ENCODE results near the gene VRK3. TPM values are rescaled to one million over a fixed set of nuclear protein-coding genes. Genes with fewer than 3 reads are reported as not detected.

VRK3 gene
- total and polyA plus RNA-seq, 2 donors (not counting 1 experiment from before 2014, with no cell fraction given), result 26.9 to 40.6 TPM

DNA sequence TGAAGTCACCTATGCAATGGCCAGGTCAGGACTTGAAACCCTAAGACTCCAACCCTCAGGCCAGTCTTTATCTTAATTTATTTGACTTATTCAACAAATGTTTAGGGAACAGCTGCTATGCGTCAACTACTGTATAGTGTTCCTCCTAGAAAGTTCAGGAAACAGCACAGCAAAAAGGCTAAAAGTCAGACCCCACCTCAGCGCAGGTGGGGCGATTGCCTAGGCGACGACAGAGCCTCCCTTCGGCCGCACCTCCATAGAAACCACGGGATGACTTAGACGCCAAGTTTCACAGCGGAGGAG is 502 bp downstream of the VRK3 start:
- peak overlapping the region; percentile 100 for H3K27ac ChIP-seq (ENCODE audit: insufficient read depth, low read length)
- peak overlapping the region; percentile 97 for H3K9ac ChIP-seq (ENCODE audit: insufficient read depth, low read length)
- no peaks in the 10 kb centered on the region for H4K20me1 ChIP-seq (ENCODE audit: control insufficient read depth, extremely low read depth, insufficient read depth, low read length)
- H3K9me3 ChIP-seq (ENCODE audit: control insufficient read depth, insufficient read depth, low read depth, low read length), result no peaks in the 10 kb centered on the region
- peak overlapping the region; percentile 80 to 92 (median 91) for H3K4me3 ChIP-seq (replicated peaks in 1 of 4; ENCODE audit: control extremely low read depth in 1 of 4, insufficient read depth in 1 of 4, low read depth in 3 of 4, low read length in 4 of 4)
- H3K79me2 ChIP-seq (ENCODE audit: control insufficient read depth, insufficient read depth, low read length), result peaks cover 44% of the 10 kb centered on the region
- H3K36me3 ChIP-seq (ENCODE audit: control insufficient read depth, insufficient read depth, low read length), result no peaks in the 10 kb centered on the region
- no peak for DNase-seq (ENCODE audit: low read depth in 2 of 2)
- no peaks in the 10 kb centered on the region for H3K27me3 ChIP-seq (ENCODE audit: control insufficient read depth, insufficient read depth, low read length)
- no peaks in the 10 kb centered on the region for H3K4me1 ChIP-seq (ENCODE audit: control insufficient read depth, extremely low read depth, insufficient read depth, low read length)
- TF ChIP-seq, protein P1, sequence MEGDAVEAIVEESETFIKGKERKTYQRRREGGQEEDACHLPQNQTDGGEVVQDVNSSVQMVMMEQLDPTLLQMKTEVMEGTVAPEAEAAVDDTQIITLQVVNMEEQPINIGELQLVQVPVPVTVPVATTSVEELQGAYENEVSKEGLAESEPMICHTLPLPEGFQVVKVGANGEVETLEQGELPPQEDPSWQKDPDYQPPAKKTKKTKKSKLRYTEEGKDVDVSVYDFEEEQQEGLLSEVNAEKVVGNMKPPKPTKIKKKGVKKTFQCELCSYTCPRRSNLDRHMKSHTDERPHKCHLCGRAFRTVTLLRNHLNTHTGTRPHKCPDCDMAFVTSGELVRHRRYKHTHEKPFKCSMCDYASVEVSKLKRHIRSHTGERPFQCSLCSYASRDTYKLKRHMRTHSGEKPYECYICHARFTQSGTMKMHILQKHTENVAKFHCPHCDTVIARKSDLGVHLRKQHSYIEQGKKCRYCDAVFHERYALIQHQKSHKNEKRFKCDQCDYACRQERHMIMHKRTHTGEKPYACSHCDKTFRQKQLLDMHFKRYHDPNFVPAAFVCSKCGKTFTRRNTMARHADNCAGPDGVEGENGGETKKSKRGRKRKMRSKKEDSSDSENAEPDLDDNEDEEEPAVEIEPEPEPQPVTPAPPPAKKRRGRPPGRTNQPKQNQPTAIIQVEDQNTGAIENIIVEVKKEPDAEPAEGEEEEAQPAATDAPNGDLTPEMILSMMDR (conservative IDR thresholded peaks at IDR 0.05 in 1 of 2, IDR thresholded peaks at IDR 0.05 in 1 of 2; ENCODE audit: low read depth in 1 of 2, low read length in 2 of 2), result no peak
- no peak for TF ChIP-seq EZH2 (IDR thresholded peaks at IDR 0.05; ENCODE audit: low read length, missing control alignments)
- H3K4me2 ChIP-seq (ENCODE audit: extremely low read depth, insufficient read depth, low read length), result peak overlapping the region; percentile 91
- H2AFZ ChIP-seq (ENCODE audit: low read length), result peak overlapping the region; percentile 95

DNA sequence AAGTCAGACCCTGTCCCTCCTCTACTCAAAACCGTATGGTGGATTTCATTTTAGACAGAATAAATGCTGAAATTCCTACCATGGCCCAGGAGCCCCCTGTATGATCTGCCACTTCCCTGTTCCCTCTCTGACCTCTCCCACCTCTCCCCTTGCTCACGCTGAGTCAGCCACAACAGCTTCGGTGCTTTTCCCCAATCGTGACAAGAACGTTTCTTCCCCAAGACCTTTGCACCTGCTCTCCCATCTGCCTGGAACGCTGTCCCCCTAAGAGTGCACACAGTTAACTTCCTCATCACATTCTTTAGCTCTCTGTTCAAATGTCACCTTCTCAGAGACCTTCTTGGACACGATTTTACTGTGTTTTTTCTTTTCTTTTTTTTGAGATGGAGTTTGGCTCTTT is 2.3 kb downstream of the VRK3 start:
- no peak for DNase-seq (ENCODE audit: low read depth in 2 of 2)
- no peak overlapping the region for H3K4me2 ChIP-seq (ENCODE audit: extremely low read depth, insufficient read depth, low read length)
- no peak overlapping the region for H3K4me3 ChIP-seq (replicated peaks in 1 of 4; ENCODE audit: control extremely low read depth in 1 of 4, insufficient read depth in 1 of 4, low read depth in 3 of 4, low read length in 4 of 4)
- no peak overlapping the region for H3K27ac ChIP-seq (ENCODE audit: insufficient read depth, low read length)
- H3K79me2 ChIP-seq (ENCODE audit: control insufficient read depth, insufficient read depth, low read length), result peaks cover 39% of the 10 kb centered on the region
- H3K9me3 ChIP-seq (ENCODE audit: control insufficient read depth, insufficient read depth, low read depth, low read length), result no peaks in the 10 kb centered on the region
- no peak overlapping the region for H2AFZ ChIP-seq (ENCODE audit: low read length)
- H3K36me3 ChIP-seq (ENCODE audit: control insufficient read depth, insufficient read depth, low read length), result no peaks in the 10 kb centered on the region
- no peak for TF ChIP-seq EZH2 (IDR thresholded peaks at IDR 0.05; ENCODE audit: low read length, missing control alignments)
- TF ChIP-seq, protein P1 (conservative IDR thresholded peaks at IDR 0.05 in 1 of 2, IDR thresholded peaks at IDR 0.05 in 1 of 2; ENCODE audit: low read depth in 1 of 2, low read length in 2 of 2), result no peak
- no peaks in the 10 kb centered on the region for H4K20me1 ChIP-seq (ENCODE audit: control insufficient read depth, extremely low read depth, insufficient read depth, low read length)
- no peaks in the 10 kb centered on the region for H3K4me1 ChIP-seq (ENCODE audit: control insufficient read depth, extremely low read depth, insufficient read depth, low read length)
- no peaks in the 10 kb centered on the region for H3K27me3 ChIP-seq (ENCODE audit: control insufficient read depth, insufficient read depth, low read length)
- no peak overlapping the region for H3K9ac ChIP-seq (ENCODE audit: insufficient read depth, low read length)

GRCh38 chr19:50020481-50020880 is 4.7 kb downstream of the VRK3 start:
- H3K27ac ChIP-seq (ENCODE audit: insufficient read depth, low read length), result no peak overlapping the region
- peaks cover 25% of the 10 kb centered on the region for H3K79me2 ChIP-seq (ENCODE audit: control insufficient read depth, insufficient read depth, low read length)
- H3K9ac ChIP-seq (ENCODE audit: insufficient read depth, low read length), result no peak overlapping the region
- no peaks in the 10 kb centered on the region for H3K4me1 ChIP-seq (ENCODE audit: control insufficient read depth, extremely low read depth, insufficient read depth, low read length)
- no peak overlapping the region for H3K4me3 ChIP-seq (replicated peaks in 1 of 4; ENCODE audit: control extremely low read depth in 1 of 4, insufficient read depth in 1 of 4, low read depth in 3 of 4, low read length in 4 of 4)
- DNase-seq (ENCODE audit: low read depth in 2 of 2), result peak in 1 of 2 donors; percentile 40
- TF ChIP-seq, protein P1 (conservative IDR thresholded peaks at IDR 0.05 in 1 of 2, IDR thresholded peaks at IDR 0.05 in 1 of 2; ENCODE audit: low read depth in 1 of 2, low read length in 2 of 2), result no peak
- TF ChIP-seq EZH2 (IDR thresholded peaks at IDR 0.05; ENCODE audit: low read length, missing control alignments), result no peak
- no peak overlapping the region for H2AFZ ChIP-seq (ENCODE audit: low read length)
- H4K20me1 ChIP-seq (ENCODE audit: control insufficient read depth, extremely low read depth, insufficient read depth, low read length), result no peaks in the 10 kb centered on the region
- no peak overlapping the region for H3K4me2 ChIP-seq (ENCODE audit: extremely low read depth, insufficient read depth, low read length)
- H3K27me3 ChIP-seq (ENCODE audit: control insufficient read depth, insufficient read depth, low read length), result no peaks in the 10 kb centered on the region
- H3K36me3 ChIP-seq (ENCODE audit: control insufficient read depth, insufficient read depth, low read length), result peaks cover 5% of the 10 kb centered on the region
- H3K9me3 ChIP-seq (ENCODE audit: control insufficient read depth, insufficient read depth, low read depth, low read length), result no peaks in the 10 kb centered on the region
